GM21367 (cell line): ENCODE results near the gene SETD4.

Experiments used
- ATAC-seq: cut with Tn5 transposase; IDR thresholded peaks from one replicate; pipeline ENCODE4 v1.9.1; 2021; ENCODE audit not compliant: unreplicated experiment

Gene SETD4

GRCh38 chr21:36048357-36048756 lies 12.0 kb downstream of the SETD4 start:
- ATAC-seq, result no peak

GRCh38 chr21:36047139-36047538 lies 13.2 kb downstream of the SETD4 start:
- no peak for ATAC-seq

GRCh38 chr21:36045993-36046392 lies 14.3 kb downstream of the SETD4 start:
- ATAC-seq, result no peak

- ATAC-seq, result no peak
These were observed 16.3 kb downstream of the SETD4 start for GRCh38 chr21:36044056-36044455.

- ATAC-seq, result no peak
These were observed 18.4 kb downstream of the SETD4 start for GRCh38 chr21:36041910-36042309.

- ATAC-seq, result no peak
These were observed 19.9 kb downstream of the SETD4 start for GRCh38 chr21:36040389-36040788.

GRCh38 chr21:36039861-36040260 lies 20.5 kb downstream of the SETD4 start:
- ATAC-seq, result no peak

- no peak for ATAC-seq
These were observed 21.4 kb downstream of the SETD4 start for GRCh38 chr21:36038701-36039497.

- ATAC-seq, result no peak
These were observed 24.9 kb downstream of the SETD4 start for GRCh38 chr21:36035381-36035791.

- no peak for ATAC-seq
These were observed 26.0 kb downstream of the SETD4 start for GRCh38 chr21:36034211-36034913.

GRCh38 chr21:36032647-36033406 lies 27.5 kb downstream of the SETD4 start:
- ATAC-seq, result no peak

GRCh38 chr21:36030581-36031189 lies 29.6 kb downstream of the SETD4 start:
- no peak for ATAC-seq

- no peak for ATAC-seq
These were observed 31.0 kb downstream of the SETD4 start for GRCh38 chr21:36029309-36029708.

- ATAC-seq, result peak; percentile 49
These were observed 31.9 kb downstream of the SETD4 start for GRCh38 chr21:36028127-36029069.

GRCh38 chr21:36027347-36027746 lies 33.0 kb downstream of the SETD4 start:
- ATAC-seq, result no peak

- ATAC-seq, result no peak
These were observed 35.5 kb downstream of the SETD4 start for GRCh38 chr21:36024782-36025181.

GRCh38 chr21:36023092-36023480 lies 37.2 kb downstream of the SETD4 start:
- ATAC-seq, result no peak

GRCh38 chr21:36022427-36023091 lies 37.8 kb downstream of the SETD4 start:
- ATAC-seq, result no peak

GRCh38 chr21:36021251-36021837 lies 39.0 kb downstream of the SETD4 start:
- peak; percentile 78 for ATAC-seq
